HEK293 (cell line): ENCODE results near the gene CPA4.

Source experiments
- CTCF ChIA-PET: fragments of 350-600 bp; formaldehyde crosslinking; extraction: SDS; loops from one replicate; lab custom pipeline; 2021; ENCODE audit warnings: antibody characterized with exemption; lab: Yijun Ruan, JAX
- POLR2A ChIA-PET: fragments of 300-600 bp; formaldehyde crosslinking; extraction: SDS; loops from one replicate; lab custom pipeline; 2020; ENCODE audit warnings: antibody characterized with exemption, inconsistent platforms; lab: Yijun Ruan, JAX
- H3K27ac ChIP-seq: fragments of 200-500 bp; sonication (Bioruptor generic); 2 replicates; pipeline ENCODE4 v1.5.1; 2014; ENCODE audit warnings: low read depth, low read length, control low read depth, inconsistent platforms; ENCODE audit errors: extremely low read depth
- H3K36me3 ChIP-seq, 2 experiments: fragments of 200-500 bp in 1 of 2; sonication (Bioruptor generic) in 1 of 2; 1 replicate in 1 of 2; 2 replicates in 1 of 2; pipeline ENCODE4 v1.5.1; 2014 to 2017; ENCODE audit warnings: inconsistent platforms in 2 of 2, low read length in 2 of 2; ENCODE audit not compliant: control insufficient read depth in 2 of 2, insufficient read depth in 1 of 2
- H3K4me1 ChIP-seq: fragments of 200-500 bp; sonication (Bioruptor generic); 2 replicates; pipeline ENCODE4 v1.5.1; 2014; ENCODE audit warnings: mild to moderate bottlenecking, low read length, inconsistent platforms; ENCODE audit not compliant: control insufficient read depth, insufficient read depth
- H3K4me3 ChIP-seq: 2 replicates; pipeline ENCODE4 v1.5.1; 2011; ENCODE audit warnings: low read depth, mild to moderate bottlenecking, control low read depth, low read length, moderate library complexity
- H3K9me3 ChIP-seq: fragments of 200-500 bp; sonication (Bioruptor generic); 2 replicates; pipeline ENCODE4 v1.5.1; 2014; ENCODE audit warnings: low read depth, low read length, inconsistent platforms; ENCODE audit not compliant: control insufficient read depth, insufficient read depth
- PRDM1 ChIP-seq: fragments of 450-650 bp; formaldehyde crosslinking; IDR thresholded peaks from 2 replicates; pipeline ENCODE4; 2016; ENCODE audit warnings: missing biosample characterization, missing genetic modification characterization
- SP7 ChIP-seq: fragments of 450-650 bp; formaldehyde crosslinking; IDR thresholded peaks from 2 replicates; pipeline ENCODE4 v1.5.1; 2016; ENCODE audit warnings: missing biosample characterization, missing genetic modification characterization
- ZBTB17 ChIP-seq: fragments of 450-650 bp; formaldehyde crosslinking; IDR thresholded peaks from 2 replicates; pipeline ENCODE4 v1.5.1; 2016; ENCODE audit warnings: missing biosample characterization, missing genetic modification characterization
- ZFP41 ChIP-seq: fragments of 450-650 bp; formaldehyde crosslinking; IDR thresholded peaks from 2 replicates; pipeline ENCODE4 v1.5.1; 2016; ENCODE audit warnings: missing biosample characterization, missing genetic modification characterization, borderline replicate concordance
- ZFP69B ChIP-seq: fragments of 450-650 bp; formaldehyde crosslinking; IDR thresholded peaks from 2 replicates; pipeline ENCODE4 v1.5.1; 2016; ENCODE audit warnings: missing biosample characterization, missing genetic modification characterization
- ZNF121 ChIP-seq: fragments of 450-650 bp; formaldehyde crosslinking; IDR thresholded peaks from 2 replicates; pipeline ENCODE4 v1.5.1; 2016; ENCODE audit warnings: missing biosample characterization, missing genetic modification characterization
- ZNF16 ChIP-seq: fragments of 450-650 bp; formaldehyde crosslinking; IDR thresholded peaks from 2 replicates; pipeline ENCODE4 v1.5.1; 2016; ENCODE audit warnings: low read depth, missing biosample characterization, missing genetic modification characterization
- ZNF202 ChIP-seq: fragments of 450-650 bp; formaldehyde crosslinking; IDR thresholded peaks from 2 replicates; pipeline ENCODE4 v1.5.1; 2016; ENCODE audit warnings: missing biosample characterization, missing genetic modification characterization, borderline replicate concordance
- ZNF266 ChIP-seq: fragments of 450-650 bp; formaldehyde crosslinking; IDR thresholded peaks from 2 replicates; pipeline ENCODE4 v1.5.1; 2016; ENCODE audit warnings: missing biosample characterization, missing genetic modification characterization, low read depth
- ZNF292 ChIP-seq: fragments of 450-650 bp; formaldehyde crosslinking; IDR thresholded peaks from 2 replicates; pipeline ENCODE4 v1.5.1; 2016; ENCODE audit warnings: low read depth, missing biosample characterization, missing genetic modification characterization, borderline replicate concordance
- ZNF324 ChIP-seq: fragments of 450-650 bp; formaldehyde crosslinking; IDR thresholded peaks from 2 replicates; pipeline ENCODE4 v1.5.1; 2016; ENCODE audit warnings: missing biosample characterization, missing genetic modification characterization
- ZNF354C ChIP-seq: fragments of 450-650 bp; formaldehyde crosslinking; IDR thresholded peaks from 2 replicates; pipeline ENCODE4 v1.5.1; 2016; ENCODE audit warnings: missing biosample characterization, missing genetic modification characterization, low read depth, borderline replicate concordance
- ZNF416 ChIP-seq: fragments of 450-650 bp; formaldehyde crosslinking; IDR thresholded peaks from 2 replicates; pipeline ENCODE4 v1.5.1; 2016; ENCODE audit warnings: missing biosample characterization, missing genetic modification characterization
- ZNF548 ChIP-seq: fragments of 450-650 bp; formaldehyde crosslinking; IDR thresholded peaks from 2 replicates; pipeline ENCODE4 v1.5.1; 2016; ENCODE audit warnings: missing biosample characterization, missing genetic modification characterization
- ZNF596 ChIP-seq: fragments of 450-650 bp; IDR thresholded peaks from 2 replicates; pipeline ENCODE4 v1.5.0; 2018; ENCODE audit warnings: missing biosample characterization, mild to moderate bottlenecking, missing genetic modification characterization, moderate library complexity
- ZNF629 ChIP-seq: fragments of 450-650 bp; formaldehyde crosslinking; IDR thresholded peaks from 2 replicates; pipeline ENCODE4 v1.5.1; 2017; ENCODE audit warnings: missing biosample characterization, missing genetic modification characterization
- ZNF677 ChIP-seq: fragments of 450-650 bp; IDR thresholded peaks from 2 replicates; pipeline ENCODE4 v1.5.0; 2018; ENCODE audit warnings: missing biosample characterization, mild to moderate bottlenecking, missing genetic modification characterization, moderate library complexity
- ZNF785 ChIP-seq: fragments of 450-650 bp; formaldehyde crosslinking; IDR thresholded peaks from 2 replicates; pipeline ENCODE4 v1.5.1; 2016; ENCODE audit warnings: missing biosample characterization, missing genetic modification characterization
- TF ChIP-seq, protein P1 (sequence below): fragments of 450-650 bp; formaldehyde crosslinking; IDR thresholded peaks from 2 replicates; pipeline ENCODE4 v1.5.1; 2016; ENCODE audit warnings: missing biosample characterization, missing genetic modification characterization
- TF ChIP-seq, protein P2 (sequence below): fragments of 450-650 bp; formaldehyde crosslinking; IDR thresholded peaks from 2 replicates; pipeline ENCODE4 v1.5.1; 2016; ENCODE audit warnings: missing biosample characterization, missing genetic modification characterization, low read depth

Gene CPA4

DNA sequence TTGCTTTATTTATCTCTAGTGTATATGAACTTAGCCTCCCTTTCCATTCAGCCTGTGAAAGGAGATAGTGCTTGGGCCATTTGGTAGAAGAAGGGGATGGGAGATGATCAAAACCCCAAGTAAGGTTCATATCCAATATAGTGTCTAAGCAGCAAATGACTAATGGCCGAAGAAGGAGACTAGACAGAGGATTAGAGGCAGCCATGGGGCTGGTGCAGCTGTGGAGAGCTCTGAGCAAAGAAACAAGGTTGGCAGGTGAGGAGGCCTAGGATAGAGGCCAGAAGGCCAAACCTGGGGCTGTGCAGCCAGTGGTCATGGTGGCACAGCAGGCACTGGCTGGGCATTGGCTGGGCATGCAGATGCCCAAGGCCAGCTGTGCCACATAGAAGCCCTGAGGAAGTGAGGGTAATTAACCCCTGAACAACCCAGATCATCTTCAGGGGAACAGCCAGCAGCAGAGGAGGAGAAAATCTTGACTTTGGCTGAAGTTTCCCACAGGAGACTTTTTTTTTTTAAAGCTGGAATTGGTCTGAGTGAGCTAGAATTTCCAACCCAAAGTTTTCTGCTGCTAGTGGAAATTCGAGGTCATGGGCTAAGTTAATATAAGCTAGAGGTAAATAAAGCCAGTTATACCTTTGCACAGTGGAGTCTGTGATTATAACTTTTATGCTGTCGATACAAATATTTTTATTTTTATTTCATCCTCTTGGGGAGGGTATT is 77.0 kb downstream of the CPA4 start:
- no peak for TF ChIP-seq ZNF629
- TF ChIP-seq, protein P1, sequence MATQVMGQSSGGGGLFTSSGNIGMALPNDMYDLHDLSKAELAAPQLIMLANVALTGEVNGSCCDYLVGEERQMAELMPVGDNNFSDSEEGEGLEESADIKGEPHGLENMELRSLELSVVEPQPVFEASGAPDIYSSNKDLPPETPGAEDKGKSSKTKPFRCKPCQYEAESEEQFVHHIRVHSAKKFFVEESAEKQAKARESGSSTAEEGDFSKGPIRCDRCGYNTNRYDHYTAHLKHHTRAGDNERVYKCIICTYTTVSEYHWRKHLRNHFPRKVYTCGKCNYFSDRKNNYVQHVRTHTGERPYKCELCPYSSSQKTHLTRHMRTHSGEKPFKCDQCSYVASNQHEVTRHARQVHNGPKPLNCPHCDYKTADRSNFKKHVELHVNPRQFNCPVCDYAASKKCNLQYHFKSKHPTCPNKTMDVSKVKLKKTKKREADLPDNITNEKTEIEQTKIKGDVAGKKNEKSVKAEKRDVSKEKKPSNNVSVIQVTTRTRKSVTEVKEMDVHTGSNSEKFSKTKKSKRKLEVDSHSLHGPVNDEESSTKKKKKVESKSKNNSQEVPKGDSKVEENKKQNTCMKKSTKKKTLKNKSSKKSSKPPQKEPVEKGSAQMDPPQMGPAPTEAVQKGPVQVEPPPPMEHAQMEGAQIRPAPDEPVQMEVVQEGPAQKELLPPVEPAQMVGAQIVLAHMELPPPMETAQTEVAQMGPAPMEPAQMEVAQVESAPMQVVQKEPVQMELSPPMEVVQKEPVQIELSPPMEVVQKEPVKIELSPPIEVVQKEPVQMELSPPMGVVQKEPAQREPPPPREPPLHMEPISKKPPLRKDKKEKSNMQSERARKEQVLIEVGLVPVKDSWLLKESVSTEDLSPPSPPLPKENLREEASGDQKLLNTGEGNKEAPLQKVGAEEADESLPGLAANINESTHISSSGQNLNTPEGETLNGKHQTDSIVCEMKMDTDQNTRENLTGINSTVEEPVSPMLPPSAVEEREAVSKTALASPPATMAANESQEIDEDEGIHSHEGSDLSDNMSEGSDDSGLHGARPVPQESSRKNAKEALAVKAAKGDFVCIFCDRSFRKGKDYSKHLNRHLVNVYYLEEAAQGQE (tag by site-specific recombination): no peak
- CTCF ChIA-PET: no interaction called here
- H3K4me3 ChIP-seq: no peak overlapping the region
- H3K27ac ChIP-seq: peak overlapping the region; percentile 17; the same call in 1 of the 2 replicates
- POLR2A ChIA-PET: no interaction called here
- no peaks in the 10 kb centered on the region for H3K9me3 ChIP-seq
- no peaks in the 10 kb centered on the region for H3K36me3 ChIP-seq
- H3K4me1 ChIP-seq: peaks cover 19% of the 10 kb centered on the region

DNA sequence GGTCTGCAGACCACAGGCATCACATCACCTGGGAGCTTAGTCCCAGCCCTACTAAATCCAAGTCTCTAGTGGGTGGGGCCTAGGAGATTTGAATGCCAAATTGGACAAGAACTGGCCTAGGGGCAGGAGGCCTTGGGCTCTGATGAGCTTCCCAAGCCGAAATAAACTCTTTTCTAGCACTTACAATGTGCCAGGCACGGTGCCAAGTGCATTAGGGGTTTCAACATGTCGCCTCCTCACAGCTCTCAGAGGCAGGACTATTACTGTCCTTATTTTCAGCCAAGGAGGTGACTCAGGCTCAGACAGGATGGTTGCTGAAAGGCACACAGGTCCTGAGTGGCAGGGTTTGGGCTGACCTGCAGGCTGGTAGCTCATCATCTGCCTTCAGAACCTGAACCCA is 78.1 kb downstream of the CPA4 start:
- POLR2A ChIA-PET: no interaction called here
- TF ChIP-seq ZBTB17 (no peak), ZNF785 (tag by site-specific recombination) (no peak), ZNF596 (tag by site-specific recombination) (no peak), ZNF202 (tag by site-specific recombination) (no peak), ZNF354C (no peak), ZNF324 (tag by site-specific recombination) (no peak), ZNF677 (tag by site-specific recombination) (no peak), ZFP41 (tag by site-specific recombination) (no peak), ZNF266 (tag by site-specific recombination) (no peak), PRDM1 (tag by site-specific recombination) (no peak), ZNF292 (tag by site-specific recombination) (no peak), ZNF121 (tag by site-specific recombination) (no peak), ZNF416 (tag by site-specific recombination) (no peak)
- TF ChIP-seq, protein P2, sequence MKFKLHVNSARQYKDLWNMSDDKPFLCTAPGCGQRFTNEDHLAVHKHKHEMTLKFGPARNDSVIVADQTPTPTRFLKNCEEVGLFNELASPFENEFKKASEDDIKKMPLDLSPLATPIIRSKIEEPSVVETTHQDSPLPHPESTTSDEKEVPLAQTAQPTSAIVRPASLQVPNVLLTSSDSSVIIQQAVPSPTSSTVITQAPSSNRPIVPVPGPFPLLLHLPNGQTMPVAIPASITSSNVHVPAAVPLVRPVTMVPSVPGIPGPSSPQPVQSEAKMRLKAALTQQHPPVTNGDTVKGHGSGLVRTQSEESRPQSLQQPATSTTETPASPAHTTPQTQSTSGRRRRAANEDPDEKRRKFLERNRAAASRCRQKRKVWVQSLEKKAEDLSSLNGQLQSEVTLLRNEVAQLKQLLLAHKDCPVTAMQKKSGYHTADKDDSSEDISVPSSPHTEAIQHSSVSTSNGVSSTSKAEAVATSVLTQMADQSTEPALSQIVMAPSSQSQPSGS: no peak
- no peak overlapping the region for H3K27ac ChIP-seq

DNA sequence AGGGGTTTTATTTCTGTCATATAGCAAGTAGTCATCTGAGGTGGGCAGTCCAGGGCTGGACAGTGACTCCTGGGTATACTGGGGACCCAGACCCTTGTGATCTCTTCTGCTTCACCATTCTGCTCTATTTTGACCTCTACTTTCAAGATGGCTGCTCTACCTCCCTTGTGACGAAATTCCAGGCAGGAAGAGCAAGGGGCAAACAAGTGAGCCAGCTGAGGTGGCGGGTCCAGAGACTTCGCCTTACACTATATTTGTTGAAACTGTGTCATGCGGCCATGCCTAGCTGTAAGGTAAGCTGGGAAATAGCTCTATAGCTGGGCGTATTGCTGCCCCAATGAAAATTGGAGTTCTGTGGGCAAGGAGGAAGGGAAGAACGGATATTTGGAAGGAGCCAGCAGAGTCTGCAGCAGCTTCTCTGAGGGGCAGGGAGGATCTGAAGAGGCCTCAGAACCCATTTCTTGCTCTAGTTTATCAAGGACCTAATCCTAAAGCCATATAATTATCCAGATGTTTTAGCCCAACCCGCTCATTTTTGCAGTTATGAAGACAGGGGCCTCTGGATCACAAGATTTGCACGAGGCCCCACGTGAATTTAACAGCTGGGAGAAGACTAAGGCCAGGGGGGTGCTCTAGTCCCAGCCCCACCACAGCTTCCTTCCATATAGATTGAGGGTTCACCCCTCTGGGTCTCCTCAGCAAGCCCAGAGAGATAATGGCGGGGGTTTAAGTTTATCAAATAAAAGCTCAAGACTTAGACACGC is 79.6 kb downstream of the CPA4 start:
- Histone ChIP-seq H3K27ac (peak overlapping the region; percentile 99), H3K4me3 (no peak overlapping the region), H3K9me3 (no peaks in the 10 kb centered on the region), H3K36me3 (no peaks in the 10 kb centered on the region), H3K4me1 (peaks cover 11% of the 10 kb centered on the region)
- POLR2A ChIA-PET: interaction anchor here (0.7 kb wide), 1 partner anchor 68 kb away, joined by 3 read pairs; the partner anchor contains the start of gene CEP41
- TF ChIP-seq ZNF16 (tag by site-specific recombination): no peak
- TF ChIP-seq ZNF629: no peak
- no peak for TF ChIP-seq ZNF548 (tag by site-specific recombination)
- no peak for TF ChIP-seq ZFP69B (tag by site-specific recombination)
- peak; percentile 63 for TF ChIP-seq SP7 (tag by site-specific recombination)
- CTCF ChIA-PET: interaction anchor here (0.6 to 1.1 kb wide), 2 partner anchors 14 to 122 kb away, joined by 3 to 4 read pairs; no protein-coding TSS in a partner anchor

More for the DNA sequence above, 78.1 kb downstream of the CPA4 start:
- Histone ChIP-seq H3K9me3 (no peaks in the 10 kb centered on the region), H3K4me3 (no peak overlapping the region), H3K36me3 (no peaks in the 10 kb centered on the region), H3K4me1 (peaks cover 11% of the 10 kb centered on the region)
- CTCF ChIA-PET: no interaction called here
